Ectodermal cell (in vitro differentiated cells): ENCODE measurements around the gene WEE2. TPM values are rescaled to one million over a fixed set of nuclear protein-coding genes. Genes with fewer than 3 reads are reported as not detected.

Experiments
- H3K27ac ChIP-seq: 2 replicates; pipeline ENCODE4 v1.7.0; 2013; ENCODE audit warnings: mild to moderate bottlenecking, low read depth, low read length; ENCODE audit not compliant: insufficient read depth, poor library complexity, severe bottlenecking
- H3K27me3 ChIP-seq: 2 replicates; pipeline ENCODE4 v1.7.0; 2013; ENCODE audit warnings: mild to moderate bottlenecking, low read length; ENCODE audit not compliant: insufficient read depth, control insufficient read depth, poor library complexity, severe bottlenecking
- H3K36me3 ChIP-seq: one replicate; pipeline ENCODE4 v1.7.0; 2013; ENCODE audit warnings: low read length; ENCODE audit not compliant: control insufficient read depth, insufficient read depth
- H3K4me1 ChIP-seq: one replicate; pipeline ENCODE4 v1.7.0; 2013; ENCODE audit warnings: low read length; ENCODE audit not compliant: control insufficient read depth, insufficient read depth
- H3K4me3 ChIP-seq: 2 replicates; pipeline ENCODE4 v1.7.0; 2013; ENCODE audit warnings: low read depth, low read length, control low read depth; ENCODE audit not compliant: insufficient read depth
- H3K9me3 ChIP-seq: 2 replicates; pipeline ENCODE4 v1.7.0; 2013; ENCODE audit warnings: mild to moderate bottlenecking, low read length, moderate library complexity; ENCODE audit not compliant: control insufficient read depth
- WGBS, 2 experiments: methylation state at CpG; one replicate each; pipeline ENCODE4 v1.1.7; 2013; ENCODE audit warnings: missing lambda C conversion rate in 2 of 2; 5-methylcytosine and 5-hydroxymethylcytosine counted together
- polyA plus RNA-seq, 4 experiments: library from polyadenylated mRNA; stranded (reverse); fragments of 50-300 nt; gene quantifications; one replicate each; pipeline ENCODE4 v1.2.3, GENCODE V29; 2013

Gene WEE2
- not detected for polyA plus RNA-seq (2013, experiment 1 of 4)
- polyA plus RNA-seq (2013, experiment 2 of 4): not detected
- not detected for polyA plus RNA-seq (2013, experiment 3 of 4)
- not detected for polyA plus RNA-seq (2013, experiment 4 of 4)

- peaks cover 13% of the 10 kb centered on the region for H3K27me3 ChIP-seq
- H3K4me3 ChIP-seq: no peak within 1 kb of the TSS
- H3K36me3 ChIP-seq: no peaks in the 10 kb centered on the region
- no peaks in the 10 kb centered on the region for H3K9me3 ChIP-seq
- 94 to 97% methylated on average over 6 of the region's 6 CpGs for WGBS, 2 experiments
- peaks cover 4% of the 10 kb centered on the region for H3K4me1 ChIP-seq
- H3K27ac ChIP-seq: no peak within 1 kb of the TSS
These were observed at the start of gene WEE2 for GRCh38 chr7:141708351-141708750. Gene WEE2, plus strand, starts transcription at chr7:141708353. Its CDS starts 406 bp downstream, at chr7:141708759.

GRCh38 chr7:141659501-141659900 lies 48.7 kb upstream of the WEE2 start:
- Histone ChIP-seq H3K4me3 (no peak overlapping the region), H3K27ac (no peak overlapping the region), H3K36me3 (peaks cover 13% of the 10 kb centered on the region), H3K4me1 (peaks cover 4% of the 10 kb centered on the region), H3K27me3 (no peaks in the 10 kb centered on the region), H3K9me3 (no peaks in the 10 kb centered on the region)
- 91 to 93% methylated on average over 6 of the region's 6 CpGs for WGBS, 2 experiments

- Histone ChIP-seq H3K4me3 (no peak overlapping the region), H3K27me3 (no peaks in the 10 kb centered on the region), H3K4me1 (no peaks in the 10 kb centered on the region), H3K9me3 (no peaks in the 10 kb centered on the region), H3K27ac (no peak overlapping the region), H3K36me3 (peaks cover 15% of the 10 kb centered on the region)
- 92 to 95% methylated on average over 4 of the region's 4 CpGs for WGBS, 2 experiments
These were observed 47.9 kb upstream of the WEE2 start for GRCh38 chr7:141660259-141660658.

- H3K4me1 ChIP-seq: no peaks in the 10 kb centered on the region
- H3K36me3 ChIP-seq: peaks cover 15% of the 10 kb centered on the region
- no peaks in the 10 kb centered on the region for H3K27me3 ChIP-seq
- H3K27ac ChIP-seq: no peak overlapping the region
- H3K4me3 ChIP-seq: no peak overlapping the region
- WGBS, 2 experiments: 93% methylated on average over 6 of the region's 6 CpGs
- H3K9me3 ChIP-seq: no peaks in the 10 kb centered on the region
These were observed 44.9 kb upstream of the WEE2 start for GRCh38 chr7:141663081-141663849.

GRCh38 chr7:141664450-141664849 lies 43.7 kb upstream of the WEE2 start:
- H3K27ac ChIP-seq: no peak overlapping the region
- no peak overlapping the region for H3K4me3 ChIP-seq
- H3K36me3 ChIP-seq: peaks cover 15% of the 10 kb centered on the region
- H3K27me3 ChIP-seq: no peaks in the 10 kb centered on the region
- no peaks in the 10 kb centered on the region for H3K9me3 ChIP-seq
- no peaks in the 10 kb centered on the region for H3K4me1 ChIP-seq
- WGBS, 2 experiments: 94 to 96% methylated on average over 6 of the region's 6 CpGs

- H3K36me3 ChIP-seq: peaks cover 13% of the 10 kb centered on the region
- H3K9me3 ChIP-seq: no peaks in the 10 kb centered on the region
- H3K4me1 ChIP-seq: no peaks in the 10 kb centered on the region
- no peak overlapping the region for H3K27ac ChIP-seq
- no peak overlapping the region for H3K4me3 ChIP-seq
- no peaks in the 10 kb centered on the region for H3K27me3 ChIP-seq
- 93 to 97% methylated on average over 18 of the region's 18 CpGs for WGBS, 2 experiments
These were observed 42.7 kb upstream of the WEE2 start for GRCh38 chr7:141665208-141666035.

- Histone ChIP-seq H3K4me1 (no peaks in the 10 kb centered on the region), H3K27me3 (no peaks in the 10 kb centered on the region), H3K9me3 (no peaks in the 10 kb centered on the region), H3K27ac (no peak overlapping the region), H3K36me3 (peaks cover 11% of the 10 kb centered on the region), H3K4me3 (no peak overlapping the region)
- WGBS, 2 experiments: 95 to 96% methylated on average over 4 of the region's 4 CpGs
These were observed 42.1 kb upstream of the WEE2 start for GRCh38 chr7:141666071-141666470.

- Histone ChIP-seq H3K27me3 (no peaks in the 10 kb centered on the region), H3K4me1 (peaks cover 4% of the 10 kb centered on the region), H3K36me3 (peaks cover 8% of the 10 kb centered on the region), H3K27ac (no peak overlapping the region), H3K9me3 (no peaks in the 10 kb centered on the region), H3K4me3 (no peak overlapping the region)
- WGBS, 2 experiments: 91 to 93% methylated on average over 2 of the region's 2 CpGs
These were observed 39.3 kb upstream of the WEE2 start for GRCh38 chr7:141668853-141669252.

- Histone ChIP-seq H3K27ac (no peak overlapping the region), H3K4me1 (peaks cover 9% of the 10 kb centered on the region), H3K36me3 (no peaks in the 10 kb centered on the region), H3K9me3 (no peaks in the 10 kb centered on the region), H3K27me3 (no peaks in the 10 kb centered on the region), H3K4me3 (no peak overlapping the region)
- 95 to 96% methylated on average over 7 of the region's 7 CpGs for WGBS, 2 experiments
These were observed 36.3 kb upstream of the WEE2 start for GRCh38 chr7:141671705-141672496.
